K562 (cell line): Measurements from ENCODE around the gene ADI1.

Experiments
- HNRNPK ChIP-seq: fragments of 200-400 bp; formaldehyde crosslinking; IDR thresholded peaks from one replicate; pipeline ENCODE4 v1.6.1; 2018; ENCODE audit warnings: mild to moderate bottlenecking, low read depth, low read length; ENCODE audit not compliant: poor library complexity, severe bottlenecking
- MECOM ChIP-seq: fragments of 250-450 bp; sonication (Bioruptor Pico); IDR thresholded peaks from 2 replicates; pipeline ENCODE4 v1.8.0; 2022; ENCODE audit warnings: inconsistent platforms
- POLR2A ChIP-seq: fragments of 450-650 bp; conservative IDR thresholded peaks from 2 replicates; pipeline ENCODE4 v1.6.1; 2016
- ZNF354B ChIP-seq: fragments of 250-450 bp; sonication (Bioruptor Pico); IDR thresholded peaks from 2 replicates; pipeline ENCODE4 v1.4.0; 2020
- TF ChIP-seq, protein P1 (sequence below): sonication (generic); formaldehyde crosslinking; IDR thresholded peaks from 2 replicates; pipeline ENCODE4 v1.4.0; 2020; ENCODE audit warnings: mild to moderate bottlenecking, missing genetic modification reagents
- TF ChIP-seq, protein P2 (sequence below), 3 experiments: IDR thresholded peaks in 2 of 3; conservative IDR thresholded peaks in 1 of 3; 2 replicates each; pipeline ENCODE4 v1.5.1; 2011 to 2012; ENCODE audit warnings: low read length in 3 of 3, mild to moderate bottlenecking in 3 of 3, control low read depth in 2 of 3, improper control_type of control experiment in 1 of 3, inconsistent platforms in 1 of 3, low read depth in 1 of 3, mixed read lengths in 1 of 3, moderate library complexity in 1 of 3; ENCODE audit not compliant: insufficient read depth in 2 of 3
- TF ChIP-seq, protein P3 (sequence below), 2 experiments: IDR thresholded peaks in 1 of 2; conservative IDR thresholded peaks in 1 of 2; 2 replicates each; pipeline ENCODE4 v1.6.1; 2016; ENCODE audit warnings: low read depth in 2 of 2, mild to moderate bottlenecking in 1 of 2, missing compliant biosample characterization in 1 of 2, missing genetic modification characterization in 1 of 2, moderate library complexity in 1 of 2
- TF ChIP-seq, protein P4 (sequence below), 2 experiments: IDR thresholded peaks; 2 replicates each; pipeline ENCODE4 v1.6.1; 2012; ENCODE audit warnings: improper control_type of control experiment in 2 of 2, low read depth in 2 of 2, low read length in 2 of 2, borderline replicate concordance in 1 of 2

GRCh38 chr2:3534251-3534814 lies 15.0 kb upstream of the ADI1 start:
- TF ChIP-seq MECOM, result no peak
- no peak for TF ChIP-seq ZNF354B (CRISPR knock-in tag)
- TF ChIP-seq POLR2A, result no peak
- TF ChIP-seq, protein P1, sequence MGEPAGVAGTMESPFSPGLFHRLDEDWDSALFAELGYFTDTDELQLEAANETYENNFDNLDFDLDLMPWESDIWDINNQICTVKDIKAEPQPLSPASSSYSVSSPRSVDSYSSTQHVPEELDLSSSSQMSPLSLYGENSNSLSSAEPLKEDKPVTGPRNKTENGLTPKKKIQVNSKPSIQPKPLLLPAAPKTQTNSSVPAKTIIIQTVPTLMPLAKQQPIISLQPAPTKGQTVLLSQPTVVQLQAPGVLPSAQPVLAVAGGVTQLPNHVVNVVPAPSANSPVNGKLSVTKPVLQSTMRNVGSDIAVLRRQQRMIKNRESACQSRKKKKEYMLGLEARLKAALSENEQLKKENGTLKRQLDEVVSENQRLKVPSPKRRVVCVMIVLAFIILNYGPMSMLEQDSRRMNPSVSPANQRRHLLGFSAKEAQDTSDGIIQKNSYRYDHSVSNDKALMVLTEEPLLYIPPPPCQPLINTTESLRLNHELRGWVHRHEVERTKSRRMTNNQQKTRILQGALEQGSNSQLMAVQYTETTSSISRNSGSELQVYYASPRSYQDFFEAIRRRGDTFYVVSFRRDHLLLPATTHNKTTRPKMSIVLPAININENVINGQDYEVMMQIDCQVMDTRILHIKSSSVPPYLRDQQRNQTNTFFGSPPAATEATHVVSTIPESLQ (CRISPR knock-in tag), result no peak
- TF ChIP-seq, protein P2, sequence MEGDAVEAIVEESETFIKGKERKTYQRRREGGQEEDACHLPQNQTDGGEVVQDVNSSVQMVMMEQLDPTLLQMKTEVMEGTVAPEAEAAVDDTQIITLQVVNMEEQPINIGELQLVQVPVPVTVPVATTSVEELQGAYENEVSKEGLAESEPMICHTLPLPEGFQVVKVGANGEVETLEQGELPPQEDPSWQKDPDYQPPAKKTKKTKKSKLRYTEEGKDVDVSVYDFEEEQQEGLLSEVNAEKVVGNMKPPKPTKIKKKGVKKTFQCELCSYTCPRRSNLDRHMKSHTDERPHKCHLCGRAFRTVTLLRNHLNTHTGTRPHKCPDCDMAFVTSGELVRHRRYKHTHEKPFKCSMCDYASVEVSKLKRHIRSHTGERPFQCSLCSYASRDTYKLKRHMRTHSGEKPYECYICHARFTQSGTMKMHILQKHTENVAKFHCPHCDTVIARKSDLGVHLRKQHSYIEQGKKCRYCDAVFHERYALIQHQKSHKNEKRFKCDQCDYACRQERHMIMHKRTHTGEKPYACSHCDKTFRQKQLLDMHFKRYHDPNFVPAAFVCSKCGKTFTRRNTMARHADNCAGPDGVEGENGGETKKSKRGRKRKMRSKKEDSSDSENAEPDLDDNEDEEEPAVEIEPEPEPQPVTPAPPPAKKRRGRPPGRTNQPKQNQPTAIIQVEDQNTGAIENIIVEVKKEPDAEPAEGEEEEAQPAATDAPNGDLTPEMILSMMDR (IDR thresholded peaks at IDR 0.05 in 2 of 3, conservative IDR thresholded peaks at IDR 0.05 in 1 of 3; ENCODE audit: insufficient read depth in 2 of 3, low read depth in 1 of 3, low read length in 3 of 3), result no peak
- TF ChIP-seq HNRNPK, result no peak
- TF ChIP-seq, protein P3, sequence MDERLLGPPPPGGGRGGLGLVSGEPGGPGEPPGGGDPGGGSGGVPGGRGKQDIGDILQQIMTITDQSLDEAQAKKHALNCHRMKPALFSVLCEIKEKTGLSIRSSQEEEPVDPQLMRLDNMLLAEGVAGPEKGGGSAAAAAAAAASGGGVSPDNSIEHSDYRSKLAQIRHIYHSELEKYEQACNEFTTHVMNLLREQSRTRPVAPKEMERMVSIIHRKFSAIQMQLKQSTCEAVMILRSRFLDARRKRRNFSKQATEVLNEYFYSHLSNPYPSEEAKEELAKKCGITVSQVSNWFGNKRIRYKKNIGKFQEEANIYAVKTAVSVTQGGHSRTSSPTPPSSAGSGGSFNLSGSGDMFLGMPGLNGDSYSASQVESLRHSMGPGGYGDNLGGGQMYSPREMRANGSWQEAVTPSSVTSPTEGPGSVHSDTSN (CRISPR knock-in tag; IDR thresholded peaks at IDR 0.05; ENCODE audit: low read depth), result no peak
- TF ChIP-seq, protein P3 (tag; conservative IDR thresholded peaks at IDR 0.05; ENCODE audit: low read depth), result no peak
- TF ChIP-seq, protein P4, sequence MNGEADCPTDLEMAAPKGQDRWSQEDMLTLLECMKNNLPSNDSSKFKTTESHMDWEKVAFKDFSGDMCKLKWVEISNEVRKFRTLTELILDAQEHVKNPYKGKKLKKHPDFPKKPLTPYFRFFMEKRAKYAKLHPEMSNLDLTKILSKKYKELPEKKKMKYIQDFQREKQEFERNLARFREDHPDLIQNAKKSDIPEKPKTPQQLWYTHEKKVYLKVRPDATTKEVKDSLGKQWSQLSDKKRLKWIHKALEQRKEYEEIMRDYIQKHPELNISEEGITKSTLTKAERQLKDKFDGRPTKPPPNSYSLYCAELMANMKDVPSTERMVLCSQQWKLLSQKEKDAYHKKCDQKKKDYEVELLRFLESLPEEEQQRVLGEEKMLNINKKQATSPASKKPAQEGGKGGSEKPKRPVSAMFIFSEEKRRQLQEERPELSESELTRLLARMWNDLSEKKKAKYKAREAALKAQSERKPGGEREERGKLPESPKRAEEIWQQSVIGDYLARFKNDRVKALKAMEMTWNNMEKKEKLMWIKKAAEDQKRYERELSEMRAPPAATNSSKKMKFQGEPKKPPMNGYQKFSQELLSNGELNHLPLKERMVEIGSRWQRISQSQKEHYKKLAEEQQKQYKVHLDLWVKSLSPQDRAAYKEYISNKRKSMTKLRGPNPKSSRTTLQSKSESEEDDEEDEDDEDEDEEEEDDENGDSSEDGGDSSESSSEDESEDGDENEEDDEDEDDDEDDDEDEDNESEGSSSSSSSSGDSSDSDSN (IDR thresholded peaks at IDR 0.05; ENCODE audit: borderline replicate concordance in 1 of 2, low read depth in 2 of 2, low read length in 2 of 2), result no peak
